Measurements from ENCODE around the gene HS2ST1.

DNA sequence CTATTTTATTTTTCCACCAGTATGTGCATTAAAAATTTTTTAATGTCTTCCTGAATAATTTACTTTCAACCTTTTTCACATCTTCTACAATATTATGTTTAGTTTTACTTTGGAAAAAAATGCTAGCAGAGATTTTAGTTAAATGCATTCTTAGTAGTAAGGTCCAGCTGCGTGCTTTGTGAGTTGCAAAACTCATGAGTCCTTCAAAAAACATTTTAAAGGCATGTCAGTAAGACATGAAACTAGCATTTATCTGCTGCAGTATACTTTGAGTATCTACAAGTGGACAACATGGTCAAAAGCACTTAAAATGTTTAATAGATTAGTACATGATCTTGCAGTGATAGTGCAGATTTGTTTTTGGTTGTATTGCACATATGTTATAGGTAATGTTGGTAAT is 139.0 kb downstream of the HS2ST1 start:
- TF ChIP-seq POLR2A (IDR thresholded peaks at IDR 0.05; ENCODE audit: low read depth, low read length) (no peak), EZH2 (IDR thresholded peaks at IDR 0.05; ENCODE audit: borderline replicate concordance, low read depth, low read length, severe bottlenecking) (no peak), POLR2AphosphoS5 (IDR thresholded peaks at IDR 0.05; ENCODE audit: insufficient read depth, low read depth, low read length) (no peak), MYC (IDR thresholded peaks at IDR 0.05; ENCODE audit: low read depth, low read length) (no peak), JUN (IDR thresholded peaks at IDR 0.05; ENCODE audit: borderline replicate concordance, insufficient read depth, insufficient read length, low read depth) (no peak), FOS (IDR thresholded peaks at IDR 0.05; ENCODE audit: borderline replicate concordance, insufficient read depth, low read length) (no peak)
- TF ChIP-seq, protein P1, sequence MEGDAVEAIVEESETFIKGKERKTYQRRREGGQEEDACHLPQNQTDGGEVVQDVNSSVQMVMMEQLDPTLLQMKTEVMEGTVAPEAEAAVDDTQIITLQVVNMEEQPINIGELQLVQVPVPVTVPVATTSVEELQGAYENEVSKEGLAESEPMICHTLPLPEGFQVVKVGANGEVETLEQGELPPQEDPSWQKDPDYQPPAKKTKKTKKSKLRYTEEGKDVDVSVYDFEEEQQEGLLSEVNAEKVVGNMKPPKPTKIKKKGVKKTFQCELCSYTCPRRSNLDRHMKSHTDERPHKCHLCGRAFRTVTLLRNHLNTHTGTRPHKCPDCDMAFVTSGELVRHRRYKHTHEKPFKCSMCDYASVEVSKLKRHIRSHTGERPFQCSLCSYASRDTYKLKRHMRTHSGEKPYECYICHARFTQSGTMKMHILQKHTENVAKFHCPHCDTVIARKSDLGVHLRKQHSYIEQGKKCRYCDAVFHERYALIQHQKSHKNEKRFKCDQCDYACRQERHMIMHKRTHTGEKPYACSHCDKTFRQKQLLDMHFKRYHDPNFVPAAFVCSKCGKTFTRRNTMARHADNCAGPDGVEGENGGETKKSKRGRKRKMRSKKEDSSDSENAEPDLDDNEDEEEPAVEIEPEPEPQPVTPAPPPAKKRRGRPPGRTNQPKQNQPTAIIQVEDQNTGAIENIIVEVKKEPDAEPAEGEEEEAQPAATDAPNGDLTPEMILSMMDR (IDR thresholded peaks at IDR 0.05; ENCODE audit: extremely low read depth in 1 of 2, insufficient read depth in 1 of 2, low read depth in 1 of 2, low read length in 2 of 2): no peak
- TF ChIP-seq, protein P2, sequence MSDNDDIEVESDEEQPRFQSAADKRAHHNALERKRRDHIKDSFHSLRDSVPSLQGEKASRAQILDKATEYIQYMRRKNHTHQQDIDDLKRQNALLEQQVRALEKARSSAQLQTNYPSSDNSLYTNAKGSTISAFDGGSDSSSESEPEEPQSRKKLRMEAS (IDR thresholded peaks at IDR 0.05; ENCODE audit: insufficient read depth, insufficient read length): no peak
